NB4 (cell line): ENCODE measurements around the gene ARHGEF12.

ENCODE experiments used
- TF ChIP-seq, protein P1 (sequence below): IDR thresholded peaks from one replicate; pipeline ENCODE4 v1.5.1; 2012; ENCODE audit warnings: low read depth, low read length
- TF ChIP-seq, protein P2 (sequence below): IDR thresholded peaks from 2 replicates; pipeline ENCODE4 v1.6.1; 2011; ENCODE audit warnings: low read depth, low read length

DNA sequence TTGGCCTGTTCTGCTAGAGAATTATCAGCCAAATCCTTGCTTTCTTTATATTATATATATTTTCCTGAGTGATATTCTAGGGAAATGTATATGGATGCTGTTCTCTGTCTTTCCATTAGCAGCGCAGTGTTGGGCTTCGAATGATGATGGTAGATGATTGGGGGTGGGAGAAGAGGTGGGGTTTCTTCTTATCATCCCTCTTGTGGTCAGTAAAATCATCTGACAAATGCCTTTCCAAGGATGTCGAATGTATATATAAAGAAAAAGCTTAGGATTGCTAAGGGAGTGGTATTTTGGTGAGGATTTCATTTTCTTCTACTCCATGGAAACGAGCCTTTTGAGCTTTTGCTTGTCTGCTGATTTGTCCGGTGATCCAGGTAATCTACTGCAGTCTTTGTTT lies 48.9 kb downstream of the ARHGEF12 start:
- TF ChIP-seq, protein P1, sequence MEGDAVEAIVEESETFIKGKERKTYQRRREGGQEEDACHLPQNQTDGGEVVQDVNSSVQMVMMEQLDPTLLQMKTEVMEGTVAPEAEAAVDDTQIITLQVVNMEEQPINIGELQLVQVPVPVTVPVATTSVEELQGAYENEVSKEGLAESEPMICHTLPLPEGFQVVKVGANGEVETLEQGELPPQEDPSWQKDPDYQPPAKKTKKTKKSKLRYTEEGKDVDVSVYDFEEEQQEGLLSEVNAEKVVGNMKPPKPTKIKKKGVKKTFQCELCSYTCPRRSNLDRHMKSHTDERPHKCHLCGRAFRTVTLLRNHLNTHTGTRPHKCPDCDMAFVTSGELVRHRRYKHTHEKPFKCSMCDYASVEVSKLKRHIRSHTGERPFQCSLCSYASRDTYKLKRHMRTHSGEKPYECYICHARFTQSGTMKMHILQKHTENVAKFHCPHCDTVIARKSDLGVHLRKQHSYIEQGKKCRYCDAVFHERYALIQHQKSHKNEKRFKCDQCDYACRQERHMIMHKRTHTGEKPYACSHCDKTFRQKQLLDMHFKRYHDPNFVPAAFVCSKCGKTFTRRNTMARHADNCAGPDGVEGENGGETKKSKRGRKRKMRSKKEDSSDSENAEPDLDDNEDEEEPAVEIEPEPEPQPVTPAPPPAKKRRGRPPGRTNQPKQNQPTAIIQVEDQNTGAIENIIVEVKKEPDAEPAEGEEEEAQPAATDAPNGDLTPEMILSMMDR: no peak
- TF ChIP-seq, protein P2, sequence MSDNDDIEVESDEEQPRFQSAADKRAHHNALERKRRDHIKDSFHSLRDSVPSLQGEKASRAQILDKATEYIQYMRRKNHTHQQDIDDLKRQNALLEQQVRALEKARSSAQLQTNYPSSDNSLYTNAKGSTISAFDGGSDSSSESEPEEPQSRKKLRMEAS: no peak
